Cardiac muscle cell (in vitro differentiated cells and primary cell): Measurements from ENCODE around the gene SNF8. TPM values are rescaled to one million over a fixed set of nuclear protein-coding genes. Genes with fewer than 3 reads are reported as not detected.

Experiments
- DNase-seq, 2 donors: peaks; one replicate each; pipeline versions ENCODE4 v3.0.0 to v3.0.0-alpha.2; 2010 to 2017; ENCODE audit warnings: low read depth in 1 of 2, low spot score in 1 of 2
- H3K27ac ChIP-seq: fragments of 200-600 bp; sonication (generic); 2 replicates; pipeline ENCODE4 v1.5.1; 2016
- H3K27me3 ChIP-seq: fragments of 200-600 bp; sonication (generic); 2 replicates; pipeline ENCODE4 v1.6.0; 2016; ENCODE audit warnings: control low read depth
- H3K36me3 ChIP-seq: fragments of 200-600 bp; sonication (generic); 2 replicates; pipeline ENCODE4 v1.5.1; 2016; ENCODE audit warnings: control low read depth
- H3K4me1 ChIP-seq: fragments of 200-600 bp; sonication (generic); 2 replicates; pipeline ENCODE4 v1.8.1; 2017; ENCODE audit warnings: low read depth, mild to moderate bottlenecking, mixed run types
- H3K4me3 ChIP-seq: fragments of 200-600 bp; sonication (generic); 2 replicates; pipeline ENCODE4 v1.5.1; 2016; ENCODE audit warnings: mild to moderate bottlenecking
- H3K9me3 ChIP-seq: fragments of 200-600 bp; sonication (generic); 2 replicates; pipeline ENCODE4 v1.5.1; 2017; ENCODE audit warnings: low read depth, mild to moderate bottlenecking, control low read depth
- CTCF ChIP-seq: IDR thresholded peaks from 2 replicates; pipeline ENCODE4 v1.5.1; 2012; ENCODE audit warnings: low read depth, mild to moderate bottlenecking, low read length
- polyA plus RNA-seq: library from polyadenylated mRNA; unstranded; fragments of >200 nt; fragmentation: Nextera tagmentation; extraction: Ambion mirVana; gene quantifications from 2 replicates; pipeline ENCODE4 v1.2.1, GENCODE V29; 2016
- total RNA-seq: library from RNA; depleted of rRNA; stranded (reverse); fragments of >200 nt; gene quantifications from 2 replicates; pipeline ENCODE4 v1.2.3, GENCODE V29; 2016

Gene SNF8
- total and polyA plus RNA-seq, 2 experiments from 2014 or later, result 114 to 315 TPM

- TF ChIP-seq CTCF, result peak; percentile 6
- Histone ChIP-seq H3K27me3 (no peaks in the 10 kb centered on the region), H3K9me3 (no peaks in the 10 kb centered on the region), H3K4me1 (peaks cover 14% of the 10 kb centered on the region), H3K27ac (peak within 1 kb of the TSS; percentile 95), H3K4me3 (peak within 1 kb of the TSS; percentile 98), H3K36me3 (peaks cover 5% of the 10 kb centered on the region)
- DNase-seq, result peak; percentile 94 to 98
These were observed 36.4 kb downstream of the SNF8 start, which contains the start of gene UBE2Z for GRCh38 chr17:48908047-48908843. Gene UBE2Z, plus strand, starts transcription at chr17:48908407. Its CDS starts 97 bp downstream, at chr17:48908504.

GRCh38 chr17:48907713-48908046 lies 37.0 kb downstream of the SNF8 start:
- Histone ChIP-seq H3K27me3 (no peaks in the 10 kb centered on the region), H3K4me1 (peaks cover 14% of the 10 kb centered on the region), H3K27ac (peak overlapping the region; percentile 95), H3K36me3 (peaks cover 1% of the 10 kb centered on the region), H3K9me3 (no peaks in the 10 kb centered on the region), H3K4me3 (peak overlapping the region; percentile 98)
- DNase-seq, result peak in 1 of 2 donors; percentile 63
- no peak for TF ChIP-seq CTCF

- H3K9me3 ChIP-seq, result no peaks in the 10 kb centered on the region
- no peak for TF ChIP-seq CTCF
- no peak overlapping the region for H3K4me3 ChIP-seq
- DNase-seq, result no peak
- H3K36me3 ChIP-seq, result no peaks in the 10 kb centered on the region
- no peak overlapping the region for H3K27ac ChIP-seq
- peaks cover 14% of the 10 kb centered on the region for H3K4me1 ChIP-seq
- no peaks in the 10 kb centered on the region for H3K27me3 ChIP-seq
These were observed 38.6 kb downstream of the SNF8 start for GRCh38 chr17:48905987-48906515.

GRCh38 chr17:48904428-48904827 lies 40.2 kb downstream of the SNF8 start:
- H3K27ac ChIP-seq, result no peak overlapping the region
- H3K4me1 ChIP-seq, result peaks cover 6% of the 10 kb centered on the region
- no peaks in the 10 kb centered on the region for H3K27me3 ChIP-seq
- no peak for TF ChIP-seq CTCF
- DNase-seq, result no peak
- H3K4me3 ChIP-seq, result no peak overlapping the region
- no peaks in the 10 kb centered on the region for H3K36me3 ChIP-seq
- no peaks in the 10 kb centered on the region for H3K9me3 ChIP-seq

- H3K4me3 ChIP-seq, result no peak overlapping the region
- H3K27me3 ChIP-seq, result no peaks in the 10 kb centered on the region
- peaks cover 4% of the 10 kb centered on the region for H3K4me1 ChIP-seq
- no peak for DNase-seq
- TF ChIP-seq CTCF, result no peak
- no peak overlapping the region for H3K27ac ChIP-seq
- H3K36me3 ChIP-seq, result no peaks in the 10 kb centered on the region
- no peaks in the 10 kb centered on the region for H3K9me3 ChIP-seq
These were observed 41.2 kb downstream of the SNF8 start for GRCh38 chr17:48903401-48903800.
